H1 (cell line): ENCODE results near the gene NFE2L2.

ENCODE experiments used
- HDAC2 ChIP-seq, 2 experiments: fragments of 300-600 bp in 1 of 2; sonication (generic) in 1 of 2; IDR thresholded peaks; 2 replicates each; pipeline ENCODE4 v1.6.1; 2011 to 2012; ENCODE audit warnings: low read depth in 2 of 2, low read length in 2 of 2, mild to moderate bottlenecking in 2 of 2, moderate library complexity in 2 of 2, borderline replicate concordance in 1 of 2, inconsistent platforms in 1 of 2
- POLR2A ChIP-seq, 2 experiments: IDR thresholded peaks; 1 replicate in 1 of 2; 2 replicates in 1 of 2; pipeline ENCODE4 v1.6.1; 2011; ENCODE audit warnings: low read depth in 2 of 2, low read length in 2 of 2, mild to moderate bottlenecking in 2 of 2; ENCODE audit errors: control extremely low read depth in 1 of 2
- TF ChIP-seq, protein P1 (sequence below), 3 experiments: IDR thresholded peaks; 1 replicate in 2 of 3; 2 replicates in 1 of 3; pipeline versions ENCODE4 v1.5.1 to v1.6.1; 2011; ENCODE audit warnings: low read length in 3 of 3, mild to moderate bottlenecking in 3 of 3, inconsistent platforms in 2 of 3, low read depth in 1 of 3, moderate library complexity in 1 of 3; ENCODE audit not compliant: insufficient read depth in 1 of 3; ENCODE audit errors: control extremely low read depth in 1 of 3

DNA sequence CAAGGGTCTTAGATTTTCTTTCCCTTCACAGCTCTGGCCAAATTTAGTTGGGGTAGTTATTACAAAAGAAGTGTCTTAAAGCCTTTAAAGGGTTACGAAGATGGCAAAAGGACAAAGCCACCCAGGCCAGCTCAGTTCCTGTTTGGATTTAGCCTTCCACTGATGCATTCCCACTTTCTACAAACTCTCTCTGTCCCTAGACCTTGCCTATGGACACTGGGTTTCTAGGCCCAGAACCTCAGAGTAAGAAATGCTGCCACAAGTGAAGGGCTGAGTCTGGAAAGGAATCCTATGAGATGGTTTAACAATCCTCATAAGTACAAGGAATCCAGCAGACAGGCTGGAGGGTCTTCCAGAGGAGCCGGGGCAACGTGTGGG, 13.4 kb downstream of the NFE2L2 start:
- TF ChIP-seq, protein P1, sequence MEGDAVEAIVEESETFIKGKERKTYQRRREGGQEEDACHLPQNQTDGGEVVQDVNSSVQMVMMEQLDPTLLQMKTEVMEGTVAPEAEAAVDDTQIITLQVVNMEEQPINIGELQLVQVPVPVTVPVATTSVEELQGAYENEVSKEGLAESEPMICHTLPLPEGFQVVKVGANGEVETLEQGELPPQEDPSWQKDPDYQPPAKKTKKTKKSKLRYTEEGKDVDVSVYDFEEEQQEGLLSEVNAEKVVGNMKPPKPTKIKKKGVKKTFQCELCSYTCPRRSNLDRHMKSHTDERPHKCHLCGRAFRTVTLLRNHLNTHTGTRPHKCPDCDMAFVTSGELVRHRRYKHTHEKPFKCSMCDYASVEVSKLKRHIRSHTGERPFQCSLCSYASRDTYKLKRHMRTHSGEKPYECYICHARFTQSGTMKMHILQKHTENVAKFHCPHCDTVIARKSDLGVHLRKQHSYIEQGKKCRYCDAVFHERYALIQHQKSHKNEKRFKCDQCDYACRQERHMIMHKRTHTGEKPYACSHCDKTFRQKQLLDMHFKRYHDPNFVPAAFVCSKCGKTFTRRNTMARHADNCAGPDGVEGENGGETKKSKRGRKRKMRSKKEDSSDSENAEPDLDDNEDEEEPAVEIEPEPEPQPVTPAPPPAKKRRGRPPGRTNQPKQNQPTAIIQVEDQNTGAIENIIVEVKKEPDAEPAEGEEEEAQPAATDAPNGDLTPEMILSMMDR (IDR thresholded peaks at IDR 0.05; ENCODE audit: control extremely low read depth in 1 of 3, insufficient read depth in 1 of 3, low read depth in 1 of 3, low read length in 3 of 3): no peak
- no peak for TF ChIP-seq POLR2A (IDR thresholded peaks at IDR 0.05; ENCODE audit: control extremely low read depth in 1 of 2, low read depth in 2 of 2, low read length in 2 of 2)
- no peak for TF ChIP-seq HDAC2 (IDR thresholded peaks at IDR 0.05; ENCODE audit: borderline replicate concordance in 1 of 2, low read depth in 2 of 2, low read length in 2 of 2)
